ENCODE data around the gene DGKG. TPM values are rescaled to one million over a fixed set of nuclear protein-coding genes. Genes with fewer than 3 reads are reported as not detected.

Gene DGKG
- total RNA-seq, 1 donor from 2014 or later = 3.9 TPM

DNA sequence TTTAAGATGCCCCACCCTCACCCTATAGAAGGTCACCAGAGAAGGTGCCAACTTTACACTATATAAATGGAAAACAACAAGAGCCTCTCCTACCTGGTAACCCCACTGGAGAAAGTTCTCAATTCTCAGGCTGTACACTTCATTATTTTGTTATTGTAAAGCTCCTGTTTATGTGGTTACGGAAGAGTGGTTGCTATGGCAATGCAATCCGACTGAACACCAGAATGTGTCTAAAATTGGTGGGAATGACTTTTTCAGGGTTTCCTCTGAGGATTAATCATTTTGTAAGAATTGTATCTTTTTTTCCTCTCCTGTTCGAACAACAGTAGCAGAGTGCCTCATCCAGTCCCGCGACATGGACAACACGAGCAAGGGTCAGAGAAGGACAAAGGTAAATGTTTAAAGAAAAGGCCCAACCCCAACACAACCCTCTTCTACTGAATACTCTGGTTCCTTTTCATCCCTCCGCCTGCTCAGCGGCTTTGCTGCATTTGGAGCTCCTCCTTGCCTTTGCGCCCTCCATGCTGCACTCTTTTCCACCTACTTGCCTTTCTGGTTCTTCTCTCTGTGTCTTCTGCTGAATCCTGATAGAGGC is 45.3 kb downstream of the DGKG start:
- no peak overlapping the region for H3K27ac Mint-ChIP-seq
- no peaks in the 10 kb centered on the region for H3K9me3 Mint-ChIP-seq
- ATAC-seq (ENCODE audit: low read depth) = no peak
- no peak overlapping the region for H3K4me3 Mint-ChIP-seq
- no peaks in the 10 kb centered on the region for H3K4me1 Mint-ChIP-seq
- ChIA-PET CTCF (no interaction called here), POLR2A (no interaction called here)
- intact Hi-C loops (cut with micrococcal nuclease) = no loop called here
- TF ChIP-seq CTCF (IDR thresholded peaks at IDR 0.05) = no peak
- H3K36me3 Mint-ChIP-seq (ENCODE audit: low read depth) = peaks cover 3% of the 10 kb centered on the region
- no peak for DNase-seq
- no peaks in the 10 kb centered on the region for H3K27me3 Mint-ChIP-seq

- intact Hi-C loops (cut with micrococcal nuclease) = no loop called here
- ChIA-PET CTCF (interaction anchor here (0.6 kb wide), 1 partner anchor 85 kb away, joined by 3 read pairs; no protein-coding TSS in a partner anchor), POLR2A (no interaction called here)
Measured at GRCh38 chr3:186315581-186316354, 46.3 kb downstream of the DGKG start.

GRCh38 chr3:186314896-186315295 is 47.1 kb downstream of the DGKG start:
- H3K27ac Mint-ChIP-seq = no peak overlapping the region
- no peak for ATAC-seq (ENCODE audit: low read depth)
- H3K4me1 Mint-ChIP-seq = no peaks in the 10 kb centered on the region
- no peak for TF ChIP-seq CTCF (IDR thresholded peaks at IDR 0.05)
- no peak for DNase-seq
- intact Hi-C loops (cut with micrococcal nuclease) = no loop called here
- no peaks in the 10 kb centered on the region for H3K27me3 Mint-ChIP-seq
- H3K36me3 Mint-ChIP-seq (ENCODE audit: low read depth) = peaks cover 3% of the 10 kb centered on the region
- ChIA-PET CTCF (interaction anchor here (1.5 kb wide), 1 partner anchor 12 kb away, joined by 3 read pairs; no protein-coding TSS in a partner anchor), POLR2A (no interaction called here)
- H3K9me3 Mint-ChIP-seq = no peaks in the 10 kb centered on the region
- H3K4me3 Mint-ChIP-seq = no peak overlapping the region

More at GRCh38 chr3:186315581-186316354, 46.3 kb downstream of the DGKG start:
- no peak for DNase-seq
- no peak for ATAC-seq (ENCODE audit: low read depth)
- Mint-ChIP-seq H3K36me3 (ENCODE audit: low read depth) (peaks cover 3% of the 10 kb centered on the region), H3K27me3 (no peaks in the 10 kb centered on the region), H3K27ac (no peak overlapping the region), H3K4me1 (no peaks in the 10 kb centered on the region), H3K9me3 (no peaks in the 10 kb centered on the region), H3K4me3 (no peak overlapping the region)
- no peak for TF ChIP-seq CTCF (IDR thresholded peaks at IDR 0.05)

DNA sequence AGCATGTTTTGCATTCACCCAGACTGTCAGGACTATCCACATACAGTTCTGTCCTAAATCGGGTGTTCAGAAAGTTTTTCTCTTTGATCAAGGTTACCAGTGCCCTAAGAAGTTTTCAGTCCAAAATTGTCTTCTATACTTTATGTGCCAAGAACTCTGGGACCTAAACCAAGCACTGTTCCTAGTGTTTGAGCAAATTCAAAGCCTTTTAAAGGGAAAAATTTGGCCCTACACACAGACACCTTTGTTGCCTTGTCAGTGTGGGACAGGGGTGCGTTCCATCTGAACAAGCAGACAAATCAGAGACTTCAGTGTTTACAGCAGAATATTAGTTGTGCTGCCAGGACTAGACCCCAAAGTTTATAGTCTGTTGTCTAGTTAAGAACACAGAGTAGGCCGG is 50.6 kb downstream of the DGKG start:
- Mint-ChIP-seq H3K9me3 (no peaks in the 10 kb centered on the region), H3K36me3 (ENCODE audit: low read depth) (no peaks in the 10 kb centered on the region), H3K27me3 (no peaks in the 10 kb centered on the region), H3K4me1 (no peaks in the 10 kb centered on the region), H3K27ac (no peak overlapping the region), H3K4me3 (no peak overlapping the region)
- TF ChIP-seq CTCF (IDR thresholded peaks at IDR 0.05) = no peak
- ChIA-PET POLR2A (no interaction called here), CTCF (no interaction called here)
- DNase-seq (no peak), ATAC-seq (ENCODE audit: low read depth) (no peak)
- intact Hi-C loops (cut with micrococcal nuclease) = no loop called here

- Mint-ChIP-seq H3K27ac (no peak overlapping the region), H3K9me3 (no peaks in the 10 kb centered on the region), H3K4me3 (no peak overlapping the region), H3K4me1 (no peaks in the 10 kb centered on the region), H3K36me3 (ENCODE audit: low read depth) (no peaks in the 10 kb centered on the region), H3K27me3 (no peaks in the 10 kb centered on the region)
- intact Hi-C loops (cut with micrococcal nuclease) = no loop called here
- DNase-seq (no peak), ATAC-seq (ENCODE audit: low read depth) (no peak)
- POLR2A ChIA-PET = no interaction called here
- CTCF ChIA-PET = no interaction called here
- no peak for TF ChIP-seq CTCF (IDR thresholded peaks at IDR 0.05)
Measured at GRCh38 chr3:186308549-186308948, 53.5 kb downstream of the DGKG start.

Data from activated B cell treated with CpG ODN at 0.5 μM for 24 hours (primary cell).